ENCODE data around the gene SV2C. TPM values are rescaled to one million over a fixed set of nuclear protein-coding genes. Genes with fewer than 3 reads are reported as not detected.
"Not testable (repeated sequence)": the region's sequence is repeated elsewhere in the genome, so short reads cannot be mapped to it uniquely, and the experiment has no call there.

Gene SV2C
- 0.06 and 0.15 TPM in 2 replicates for total RNA-seq (ENCODE audit: low replicate concordance)

GRCh38 chr5:76082772-76083554 lies at the start of gene SV2C:
SV2C (plus strand) TSS chr5:76083383; CDS start chr5:76131751, 48,368 bp downstream.
- no peaks in the 10 kb centered on the region for H3K9me3 Mint-ChIP-seq
- Histone ChIP-seq H2AFZ (replicated peaks) (peak within 1 kb of the TSS; percentile 63), H3K79me2 (ENCODE audit: low read depth) (no peaks in the 10 kb centered on the region), H4K20me1 (ENCODE audit: low read depth) (peaks cover 31% of the 10 kb centered on the region), H3K36me3 (no peaks in the 10 kb centered on the region), H3K9ac (no peak within 1 kb of the TSS), H3K27me3 (peaks cover 100% of the 10 kb centered on the region), H3K4me2 (peak within 1 kb of the TSS; percentile 91), H3K4me1 (peaks cover 23% of the 10 kb centered on the region), H3K4me3 (peak within 1 kb of the TSS; percentile 50), H3K9me3 (ENCODE audit: low read depth) (no peaks in the 10 kb centered on the region), H3F3A (ENCODE audit: low read depth) (peaks cover 27% of the 10 kb centered on the region), H3K27ac (no peak within 1 kb of the TSS)
- peak within 1 kb of the TSS; percentile 96 for H3K4me3 Mint-ChIP-seq
- H3K27me3 Mint-ChIP-seq (ENCODE audit: insufficient read depth, low read depth) = peaks cover 35% of the 10 kb centered on the region
- no peaks in the 10 kb centered on the region for H3K36me3 Mint-ChIP-seq
- DNase-seq (ENCODE audit: low spot score) = peak; percentile 75
- peak within 1 kb of the TSS; percentile 74 for H3K27ac Mint-ChIP-seq
- H3K4me1 Mint-ChIP-seq = peaks cover 30% of the 10 kb centered on the region
- TF ChIP-seq CTCF (IDR thresholded peaks at IDR 0.05) (no peak), EZH2 (IDR thresholded peaks at IDR 0.05) (no peak), EZH2phosphoT487 (IDR thresholded peaks at IDR 0.05) (no peak)

- H3K4me3 ChIP-seq = peak overlapping the region; percentile 35
- not testable (repeated sequence) for H3K27ac Mint-ChIP-seq; H3K36me3 ChIP-seq; H3K9me3 ChIP-seq (ENCODE audit: low read depth); H3K4me1 ChIP-seq; H3K9ac ChIP-seq; H3K36me3 Mint-ChIP-seq; H4K20me1 ChIP-seq (ENCODE audit: low read depth); H3K27me3 ChIP-seq; H3K27me3 Mint-ChIP-seq (ENCODE audit: insufficient read depth, low read depth); H3K4me1 Mint-ChIP-seq; H3K27ac ChIP-seq; H3K79me2 ChIP-seq (ENCODE audit: low read depth); H3F3A ChIP-seq (ENCODE audit: low read depth); H3K4me3 Mint-ChIP-seq; H3K9me3 Mint-ChIP-seq
- peak overlapping the region; percentile 63 for H3K4me2 ChIP-seq
- peak overlapping the region; percentile 90 for H2AFZ ChIP-seq (replicated peaks)
- peak; percentile 12 for DNase-seq (ENCODE audit: low spot score)
These were observed 45.4 kb upstream of the SV2C start for GRCh38 chr5:76037736-76038151.

GRCh38 chr5:76038212-76038611 lies 45.0 kb upstream of the SV2C start:
- Mint-ChIP-seq H3K4me3 (no peak overlapping the region), H3K9me3 (peaks cover 8% of the 10 kb centered on the region), H3K4me1 (peaks cover 4% of the 10 kb centered on the region), H3K36me3 (no peaks in the 10 kb centered on the region), H3K27me3 (ENCODE audit: insufficient read depth, low read depth) (peaks cover 2% of the 10 kb centered on the region), H3K27ac (no peak overlapping the region)
- H4K20me1 ChIP-seq (ENCODE audit: low read depth) = no peaks in the 10 kb centered on the region
- H3F3A ChIP-seq (ENCODE audit: low read depth) = no peaks in the 10 kb centered on the region
- H3K36me3 ChIP-seq = no peaks in the 10 kb centered on the region
- no peak for DNase-seq (ENCODE audit: low spot score)
- no peak overlapping the region for H3K9ac ChIP-seq
- peak overlapping the region; percentile 63 for H3K4me2 ChIP-seq
- no peaks in the 10 kb centered on the region for H3K4me1 ChIP-seq
- peaks cover 6% of the 10 kb centered on the region for H3K27me3 ChIP-seq
- no peaks in the 10 kb centered on the region for H3K79me2 ChIP-seq (ENCODE audit: low read depth)
- H3K27ac ChIP-seq = no peak overlapping the region
- TF ChIP-seq CTCF (IDR thresholded peaks at IDR 0.05) = no peak
- TF ChIP-seq EZH2 (IDR thresholded peaks at IDR 0.05) = no peak
- TF ChIP-seq EZH2phosphoT487 (IDR thresholded peaks at IDR 0.05) = no peak
- H3K9me3 ChIP-seq (ENCODE audit: low read depth) = no peaks in the 10 kb centered on the region
- peak overlapping the region; percentile 35 for H3K4me3 ChIP-seq
- peak overlapping the region; percentile 90 for H2AFZ ChIP-seq (replicated peaks)

GRCh38 chr5:76040806-76041205 lies 42.4 kb upstream of the SV2C start:
- Histone ChIP-seq H3K79me2 (ENCODE audit: low read depth) (no peaks in the 10 kb centered on the region), H3F3A (ENCODE audit: low read depth) (no peaks in the 10 kb centered on the region), H3K9ac (no peak overlapping the region), H3K4me1 (no peaks in the 10 kb centered on the region), H3K9me3 (ENCODE audit: low read depth) (no peaks in the 10 kb centered on the region), H3K27me3 (peaks cover 6% of the 10 kb centered on the region), H3K4me2 (no peak overlapping the region), H4K20me1 (ENCODE audit: low read depth) (no peaks in the 10 kb centered on the region), H3K4me3 (no peak overlapping the region), H3K27ac (no peak overlapping the region), H2AFZ (replicated peaks) (no peak overlapping the region), H3K36me3 (no peaks in the 10 kb centered on the region)
- DNase-seq (ENCODE audit: low spot score) = no peak
- no peak for TF ChIP-seq EZH2 (IDR thresholded peaks at IDR 0.05)
- no peak for TF ChIP-seq EZH2phosphoT487 (IDR thresholded peaks at IDR 0.05)
- TF ChIP-seq CTCF (IDR thresholded peaks at IDR 0.05) = no peak
- peaks cover 4% of the 10 kb centered on the region for H3K4me1 Mint-ChIP-seq
- H3K36me3 Mint-ChIP-seq = no peaks in the 10 kb centered on the region
- H3K9me3 Mint-ChIP-seq = peaks cover 5% of the 10 kb centered on the region
- peaks cover 2% of the 10 kb centered on the region for H3K27me3 Mint-ChIP-seq (ENCODE audit: insufficient read depth, low read depth)
- no peak overlapping the region for H3K27ac Mint-ChIP-seq
- no peak overlapping the region for H3K4me3 Mint-ChIP-seq
